Esophagus muscularis mucosa (tissue), 4 donors: ENCODE measurements around the gene WDR64. TPM values are rescaled to one million over a fixed set of nuclear protein-coding genes. Genes with fewer than 3 reads are reported as not detected.
"Not testable (repeated sequence)": the region's sequence is repeated elsewhere in the genome, so short reads cannot be mapped to it uniquely, and the experiment has no call there.

ENCODE experiments used
- DNase-seq: peaks from one replicate; pipeline ENCODE4 v3.0.0-alpha.2; 2017; ENCODE audit errors: extremely low spot score
- H3K27ac ChIP-seq, 4 donors: fragments of 200-600 bp; sonication (generic); replicated peaks in 1 of 4; 1 replicate in 3 of 4; 2 replicates in 1 of 4; pipeline ENCODE4 v1.5.1; 2016 to 2019; ENCODE audit warnings: mild to moderate bottlenecking in 1 of 4
- H3K27me3 ChIP-seq, 4 donors: fragments of 200-600 bp; sonication (generic); one replicate each; pipeline versions ENCODE4 v1.5.1 to v1.6.0; 2016 to 2019
- H3K36me3 ChIP-seq, 4 donors: fragments of 200-600 bp; sonication (generic); one replicate each; pipeline ENCODE4 v1.5.1; 2016 to 2019
- H3K4me1 ChIP-seq, 4 donors: fragments of 200-600 bp; sonication (generic); one replicate each; pipeline ENCODE4 v1.5.1; 2016 to 2019
- H3K4me3 ChIP-seq, 4 donors: fragments of 200-600 bp; sonication (generic); 1 replicate in 2 of 4; 2 replicates in 2 of 4; pipeline ENCODE4 v1.5.1; 2016 to 2019; ENCODE audit warnings: mild to moderate bottlenecking in 4 of 4, moderate library complexity in 1 of 4
- H3K9me3 ChIP-seq, 4 donors: fragments of 200-600 bp; sonication (generic); 1 replicate in 3 of 4; 2 replicates in 1 of 4; pipeline ENCODE4 v1.5.1; 2016 to 2019
- EP300 ChIP-seq: sonication (generic); formaldehyde crosslinking; IDR thresholded peaks from one replicate; pipeline ENCODE4 v1.6.1; 2017; ENCODE audit warnings: antibody characterized with exemption
- POLR2A ChIP-seq: fragments of 450-650 bp; IDR thresholded peaks from one replicate; pipeline ENCODE4 v1.6.1; 2017; ENCODE audit warnings: antibody characterized with exemption, moderate library complexity, mild to moderate bottlenecking, low read depth
- POLR2AphosphoS5 ChIP-seq, 2 donors: sonication (generic); formaldehyde crosslinking; IDR thresholded peaks; one replicate each; pipeline ENCODE4 v1.6.1; 2017; ENCODE audit warnings: antibody characterized with exemption in 2 of 2
- WGBS: methylation state at CpG from one replicate; pipeline ENCODE4 v1.1.5; 2018; 5-methylcytosine and 5-hydroxymethylcytosine counted together
- intact Hi-C: fragments of 100-400 bp; cut with DNase I; formaldehyde crosslinking; loops from one replicate; pipeline ENCODE4 v1.15.1; 2023
- total RNA-seq, 4 donors: library from RNA; depleted of rRNA; stranded (reverse); fragments of >200 nt; gene quantifications; one replicate each; pipeline versions ENCODE4 v1.1.0 to v1.2.1, GENCODE V29; 2016
- TF ChIP-seq, protein P1 (sequence below), 3 experiments: fragments of 200-600 bp in 2 of 3; fragments of 450-650 bp in 1 of 3; sonication (generic) in 2 of 3; IDR thresholded peaks; one replicate each; pipeline ENCODE4 v1.5.1; 2017 to 2019; ENCODE audit warnings: antibody characterized with exemption in 3 of 3, mild to moderate bottlenecking in 2 of 3, moderate library complexity in 1 of 3

The WDR64 gene
- total RNA-seq, 4 donors from 2014 or later = not detected

DNA sequence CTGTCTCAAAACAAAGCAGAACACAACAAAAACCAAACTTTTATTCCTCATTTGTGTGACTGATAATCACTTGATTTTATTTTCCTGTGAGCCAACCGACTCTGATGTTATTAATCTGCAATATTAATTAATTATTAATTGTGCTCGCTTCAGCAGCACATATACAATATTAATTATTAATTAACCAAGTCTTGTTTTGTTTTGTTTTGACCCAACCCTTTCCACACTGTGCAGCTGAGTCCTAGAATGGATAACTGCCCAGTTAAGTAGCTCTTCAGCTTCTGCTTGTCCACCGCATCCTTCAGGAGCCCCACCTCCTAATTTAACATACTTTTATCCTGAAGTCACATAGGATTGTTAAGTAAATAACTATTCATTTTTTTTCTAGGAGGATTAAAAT lies 148.6 kb downstream of the WDR64 start:
- DNase-seq = no peak
- no peak for TF ChIP-seq EP300
- TF ChIP-seq, protein P1, sequence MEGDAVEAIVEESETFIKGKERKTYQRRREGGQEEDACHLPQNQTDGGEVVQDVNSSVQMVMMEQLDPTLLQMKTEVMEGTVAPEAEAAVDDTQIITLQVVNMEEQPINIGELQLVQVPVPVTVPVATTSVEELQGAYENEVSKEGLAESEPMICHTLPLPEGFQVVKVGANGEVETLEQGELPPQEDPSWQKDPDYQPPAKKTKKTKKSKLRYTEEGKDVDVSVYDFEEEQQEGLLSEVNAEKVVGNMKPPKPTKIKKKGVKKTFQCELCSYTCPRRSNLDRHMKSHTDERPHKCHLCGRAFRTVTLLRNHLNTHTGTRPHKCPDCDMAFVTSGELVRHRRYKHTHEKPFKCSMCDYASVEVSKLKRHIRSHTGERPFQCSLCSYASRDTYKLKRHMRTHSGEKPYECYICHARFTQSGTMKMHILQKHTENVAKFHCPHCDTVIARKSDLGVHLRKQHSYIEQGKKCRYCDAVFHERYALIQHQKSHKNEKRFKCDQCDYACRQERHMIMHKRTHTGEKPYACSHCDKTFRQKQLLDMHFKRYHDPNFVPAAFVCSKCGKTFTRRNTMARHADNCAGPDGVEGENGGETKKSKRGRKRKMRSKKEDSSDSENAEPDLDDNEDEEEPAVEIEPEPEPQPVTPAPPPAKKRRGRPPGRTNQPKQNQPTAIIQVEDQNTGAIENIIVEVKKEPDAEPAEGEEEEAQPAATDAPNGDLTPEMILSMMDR (IDR thresholded peaks at IDR 0.05) = no peak
- TF ChIP-seq POLR2A = no peak
- TF ChIP-seq POLR2AphosphoS5 (IDR thresholded peaks at IDR 0.05) = no peak
- no peak overlapping the region for H3K4me3 ChIP-seq
- H3K27me3 ChIP-seq = no peaks in the 10 kb centered on the region
- intact Hi-C loops = no loop called here
- 86% methylated on average over 3 of the region's 3 CpGs for WGBS
- H3K9me3 ChIP-seq = no peaks in the 10 kb centered on the region
- H3K27ac ChIP-seq = no peak overlapping the region
- H3K36me3 ChIP-seq = no peaks in the 10 kb centered on the region
- H3K4me1 ChIP-seq = no peaks in the 10 kb centered on the region

GRCh38 chr1:241802863-241803262 lies 150.8 kb downstream of the WDR64 start:
- H3K27me3 ChIP-seq = no peaks in the 10 kb centered on the region

DNA sequence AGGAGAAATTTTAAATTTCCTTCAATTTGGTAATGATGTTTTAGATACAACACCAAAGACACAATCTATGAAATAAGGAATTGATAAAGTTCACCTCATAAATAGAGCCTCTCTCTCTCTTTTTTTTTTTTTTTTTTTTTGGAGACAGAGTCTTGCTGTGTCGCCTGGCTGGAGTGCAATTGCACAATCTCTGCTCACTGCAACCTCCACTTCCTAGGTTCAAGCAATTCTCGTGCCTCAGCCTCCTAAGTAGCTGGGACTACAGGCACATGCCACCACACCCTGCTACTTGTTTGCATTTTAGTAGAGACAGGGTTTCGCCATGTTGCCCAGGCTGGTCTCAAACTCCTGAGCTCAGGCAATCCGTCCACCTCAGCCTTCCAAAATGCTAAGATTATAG lies 152.6 kb downstream of the WDR64 start:
- WGBS = 91% methylated on average over 4 of the region's 4 CpGs

More at GRCh38 chr1:241802863-241803262, 150.8 kb downstream of the WDR64 start:
- H3K36me3 ChIP-seq = no peaks in the 10 kb centered on the region
- H3K9me3 ChIP-seq = no peaks in the 10 kb centered on the region
- TF ChIP-seq POLR2A (no peak), POLR2AphosphoS5 (IDR thresholded peaks at IDR 0.05) (no peak), EP300 (no peak)
- TF ChIP-seq, protein P1 (IDR thresholded peaks at IDR 0.05) = no peak
- H3K27ac ChIP-seq = no peak overlapping the region
- intact Hi-C loops = no loop called here
- no peak for DNase-seq
- no peak overlapping the region for H3K4me3 ChIP-seq
- 82% methylated on average over 3 of the region's 3 CpGs for WGBS
- no peaks in the 10 kb centered on the region for H3K4me1 ChIP-seq

DNA sequence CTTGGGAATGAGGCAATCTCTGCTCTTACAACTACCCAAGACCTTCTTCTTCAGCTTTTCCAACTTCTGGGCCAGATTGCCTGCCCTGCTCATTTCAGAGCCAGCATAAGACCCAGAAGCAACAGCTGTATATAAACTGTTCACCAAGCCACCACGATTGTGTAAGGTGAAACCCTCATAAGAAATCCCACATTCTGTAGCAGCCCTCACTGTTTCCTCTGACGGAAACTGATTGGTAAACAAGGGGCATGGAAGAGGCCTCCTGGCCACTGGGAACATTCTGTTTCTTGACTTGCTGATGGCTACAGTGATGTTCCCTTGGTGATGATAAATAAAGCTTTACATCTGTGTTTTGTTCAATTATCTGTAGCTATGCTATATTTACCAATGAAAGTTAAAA lies 156.2 kb downstream of the WDR64 start:
- Histone ChIP-seq H3K9me3 (no peaks in the 10 kb centered on the region), H3K36me3 (no peaks in the 10 kb centered on the region), H3K4me1 (no peaks in the 10 kb centered on the region), H3K27me3 (no peaks in the 10 kb centered on the region), H3K27ac (no peak overlapping the region), H3K4me3 (no peak overlapping the region)
- WGBS = 54% methylated on average over 2 of the region's 2 CpGs
- DNase-seq = no peak
- TF ChIP-seq POLR2A (no peak), EP300 (no peak), POLR2AphosphoS5 (IDR thresholded peaks at IDR 0.05) (no peak)
- TF ChIP-seq, protein P1 (IDR thresholded peaks at IDR 0.05) = no peak
- intact Hi-C loops = no loop called here

More for the DNA sequence above, 152.6 kb downstream of the WDR64 start:
- H3K4me3 ChIP-seq, intact Hi-C loops, H3K27me3 ChIP-seq, DNase-seq, H3K9me3 ChIP-seq, H3K36me3 ChIP-seq, H3K27ac ChIP-seq, H3K4me1 ChIP-seq: not testable (repeated sequence)

DNA sequence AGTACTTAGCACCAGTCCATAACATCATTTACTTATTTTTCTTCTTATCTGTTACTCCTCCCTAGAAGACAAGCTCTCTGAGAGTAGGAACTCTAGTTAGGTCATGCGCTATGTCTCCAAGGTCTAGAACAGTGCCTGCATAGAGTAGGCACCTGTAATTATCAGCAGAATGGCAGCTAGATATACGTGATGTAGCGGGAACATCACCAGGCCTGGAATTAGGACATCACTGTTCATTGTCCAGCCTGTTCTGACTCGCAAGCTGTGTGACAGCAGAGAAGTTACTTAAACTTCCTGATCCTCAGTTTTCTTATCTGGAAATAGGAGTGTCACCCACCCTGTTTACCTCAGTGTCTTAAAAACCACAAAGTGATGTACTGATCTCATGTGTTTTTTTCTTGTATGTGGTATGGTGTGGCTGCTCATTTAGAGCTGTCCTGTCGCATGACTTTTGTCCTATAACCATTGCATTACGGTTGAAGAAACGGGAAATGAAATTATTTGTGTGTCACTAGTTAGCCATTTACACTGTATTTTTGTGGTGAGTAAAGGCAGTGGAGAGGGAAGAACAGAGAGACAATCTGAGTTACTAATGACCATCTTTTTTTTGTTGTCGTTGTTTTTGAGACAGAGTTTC lies 158.8 kb downstream of the WDR64 start:
- no peak for TF ChIP-seq EP300
- no peak for TF ChIP-seq POLR2AphosphoS5 (IDR thresholded peaks at IDR 0.05)
- TF ChIP-seq POLR2A = no peak
- TF ChIP-seq, protein P1 (IDR thresholded peaks at IDR 0.05) = no peak
- intact Hi-C loops = no loop called here
- Histone ChIP-seq H3K4me1 (no peaks in the 10 kb centered on the region), H3K27ac (no peak overlapping the region), H3K4me3 (no peak overlapping the region), H3K27me3 (no peaks in the 10 kb centered on the region), H3K36me3 (no peaks in the 10 kb centered on the region), H3K9me3 (no peaks in the 10 kb centered on the region)
- 73% methylated on average over 8 of the region's 8 CpGs for WGBS
- no peak for DNase-seq
